ENCODE measurements around the gene MSX1. TPM values are rescaled to one million over a fixed set of nuclear protein-coding genes. Genes with fewer than 3 reads are reported as not detected.
A peak's percentile ranks its signal among the peaks of the same experiment; 100 is the strongest.

Gene MSX1
- total and polyA plus RNA-seq, 12 donors, result 1.8 to 30.3 (median 7.2) TPM

DNA sequence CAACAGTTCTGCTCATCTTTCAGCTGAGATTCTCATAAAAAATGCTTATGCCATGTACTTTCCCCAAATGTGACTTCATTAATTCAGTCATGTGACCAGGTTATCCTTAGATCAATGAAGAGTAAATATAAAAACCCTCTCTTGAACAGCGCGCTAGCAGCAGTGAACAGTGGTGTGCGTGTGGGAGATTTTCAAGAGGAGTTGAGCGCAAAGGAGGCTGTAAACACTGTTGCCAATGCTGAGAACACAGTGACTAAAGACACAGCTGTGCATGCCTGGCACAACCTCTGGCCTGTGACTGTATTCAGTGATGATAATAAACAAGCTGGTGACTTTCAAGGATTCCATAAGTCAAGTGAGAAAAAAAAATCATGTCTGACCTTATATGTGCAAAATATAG, 25.1 kb downstream of the MSX1 start:
- TF ChIP-seq, protein P1, sequence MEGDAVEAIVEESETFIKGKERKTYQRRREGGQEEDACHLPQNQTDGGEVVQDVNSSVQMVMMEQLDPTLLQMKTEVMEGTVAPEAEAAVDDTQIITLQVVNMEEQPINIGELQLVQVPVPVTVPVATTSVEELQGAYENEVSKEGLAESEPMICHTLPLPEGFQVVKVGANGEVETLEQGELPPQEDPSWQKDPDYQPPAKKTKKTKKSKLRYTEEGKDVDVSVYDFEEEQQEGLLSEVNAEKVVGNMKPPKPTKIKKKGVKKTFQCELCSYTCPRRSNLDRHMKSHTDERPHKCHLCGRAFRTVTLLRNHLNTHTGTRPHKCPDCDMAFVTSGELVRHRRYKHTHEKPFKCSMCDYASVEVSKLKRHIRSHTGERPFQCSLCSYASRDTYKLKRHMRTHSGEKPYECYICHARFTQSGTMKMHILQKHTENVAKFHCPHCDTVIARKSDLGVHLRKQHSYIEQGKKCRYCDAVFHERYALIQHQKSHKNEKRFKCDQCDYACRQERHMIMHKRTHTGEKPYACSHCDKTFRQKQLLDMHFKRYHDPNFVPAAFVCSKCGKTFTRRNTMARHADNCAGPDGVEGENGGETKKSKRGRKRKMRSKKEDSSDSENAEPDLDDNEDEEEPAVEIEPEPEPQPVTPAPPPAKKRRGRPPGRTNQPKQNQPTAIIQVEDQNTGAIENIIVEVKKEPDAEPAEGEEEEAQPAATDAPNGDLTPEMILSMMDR (IDR thresholded peaks at IDR 0.05), result no peak
- TF ChIP-seq POLR2A (IDR thresholded peaks at IDR 0.05), result no peak
- Histone ChIP-seq H3K9me3 (replicated peaks in 1 of 3) (no peaks in the 10 kb centered on the region), H3K27me3 (peaks cover 10% of the 10 kb centered on the region), H3K36me3 (replicated peaks in 1 of 2) (no peaks in the 10 kb centered on the region), H3K4me3 (no peak overlapping the region), H3K4me1 (replicated peaks in 1 of 2) (no peaks in the 10 kb centered on the region), H3K27ac (no peak overlapping the region)
- no peak for DNase-seq
- 90 to 100% (median 95%) methylated on average over 4 of the region's 4 CpGs for WGBS, 4 donors
- intact Hi-C loops (cut with DNase I), result no loop called here

DNA sequence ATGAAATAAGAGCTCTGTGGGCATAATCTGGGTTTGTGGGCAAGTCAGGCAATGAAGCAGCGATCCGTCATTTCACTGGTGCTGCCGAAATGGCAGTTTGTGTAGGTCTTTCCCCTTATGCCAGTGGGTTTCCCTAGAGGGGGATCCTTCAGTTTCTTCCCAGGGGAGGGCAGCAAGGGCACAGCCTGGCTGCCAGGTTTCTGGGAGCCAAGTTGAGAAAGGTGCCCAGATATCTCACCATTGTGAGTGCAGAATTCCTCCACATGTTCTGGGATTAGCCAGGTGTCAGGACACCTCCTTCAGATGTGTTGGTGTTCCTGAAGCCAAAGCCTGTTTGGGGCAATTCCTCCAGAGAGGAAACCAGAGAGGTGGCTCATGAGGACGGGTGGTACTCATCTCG, 28.0 kb downstream of the MSX1 start:
- intact Hi-C loops (cut with DNase I), result no loop called here
- no peak overlapping the region for H3K4me3 ChIP-seq
- peaks cover 10% of the 10 kb centered on the region for H3K27me3 ChIP-seq
- no peak for DNase-seq
- no peaks in the 10 kb centered on the region for H3K9me3 ChIP-seq (replicated peaks in 1 of 3)
- 64 to 79% (median 71%) methylated on average over 3 to 5 of the region's 5 CpGs for WGBS, 4 donors
- H3K36me3 ChIP-seq (replicated peaks in 1 of 2), result no peaks in the 10 kb centered on the region
- H3K4me1 ChIP-seq (replicated peaks in 1 of 2), result no peaks in the 10 kb centered on the region
- no peak overlapping the region for H3K27ac ChIP-seq
- TF ChIP-seq POLR2A (IDR thresholded peaks at IDR 0.05), result no peak
- TF ChIP-seq, protein P1 (IDR thresholded peaks at IDR 0.05), result no peak

DNA sequence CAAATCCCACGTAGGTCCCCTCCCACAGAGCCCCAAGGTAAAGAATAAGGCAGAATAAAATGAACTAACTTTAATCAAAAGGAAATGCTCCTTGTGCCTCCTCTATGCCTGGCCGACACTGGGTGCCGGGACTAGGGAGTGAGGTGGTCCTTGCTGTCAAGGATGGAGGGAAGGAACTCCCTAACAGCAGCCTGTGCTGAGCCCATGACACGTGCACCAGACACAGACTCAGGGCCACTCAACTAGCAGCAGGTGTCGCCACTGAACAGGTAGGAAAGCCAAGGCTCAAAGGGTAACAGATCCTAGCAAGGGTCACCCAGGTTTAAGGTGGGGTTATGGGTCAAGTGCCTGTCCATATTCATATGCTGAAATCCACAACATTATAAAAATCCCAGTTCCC, 29.2 kb downstream of the MSX1 start:
- Histone ChIP-seq H3K4me3 (no peak overlapping the region), H3K4me1 (replicated peaks in 1 of 2) (no peaks in the 10 kb centered on the region), H3K36me3 (replicated peaks in 1 of 2) (no peaks in the 10 kb centered on the region), H3K9me3 (replicated peaks in 1 of 3) (no peaks in the 10 kb centered on the region), H3K27me3 (peaks cover 6% of the 10 kb centered on the region), H3K27ac (no peak overlapping the region)
- DNase-seq, result peak in 1 of 7 donors; percentile 3
- TF ChIP-seq, protein P1 (IDR thresholded peaks at IDR 0.05), result no peak
- intact Hi-C loops (cut with DNase I), result no loop called here
- 74 to 86% (median 82%) methylated on average over 5 of the region's 5 CpGs for WGBS, 4 donors

DNA sequence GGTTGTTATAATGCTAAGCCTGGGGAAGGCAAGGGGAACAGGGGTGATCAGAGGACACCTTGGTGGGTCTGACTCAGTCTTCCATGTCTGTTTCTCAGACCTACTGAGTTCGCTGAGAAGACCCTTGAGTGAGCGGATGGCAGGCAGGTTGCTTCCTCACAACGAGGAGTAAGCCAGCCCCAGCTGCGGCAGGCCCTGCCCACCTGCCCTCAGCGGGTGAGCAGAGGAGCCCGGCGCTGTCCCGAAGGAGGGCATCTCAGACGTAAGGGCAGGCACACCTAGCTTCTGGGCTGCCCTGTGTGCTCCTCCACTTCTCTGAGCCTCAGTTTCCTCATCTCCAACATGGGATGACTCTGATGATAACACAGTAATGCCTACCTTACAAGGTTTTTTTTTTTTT, 30.3 kb downstream of the MSX1 start:
- DNase-seq, result peak in 1 of 7 donors; percentile 15
- no peak for TF ChIP-seq POLR2A (IDR thresholded peaks at IDR 0.05)
- TF ChIP-seq, protein P1 (IDR thresholded peaks at IDR 0.05), result no peak
- Histone ChIP-seq H3K9me3 (replicated peaks in 1 of 3) (no peaks in the 10 kb centered on the region), H3K4me1 (replicated peaks in 1 of 2) (no peaks in the 10 kb centered on the region), H3K27ac (no peak overlapping the region), H3K36me3 (replicated peaks in 1 of 2) (no peaks in the 10 kb centered on the region), H3K27me3 (peaks cover 6% of the 10 kb centered on the region), H3K4me3 (no peak overlapping the region)
- 75 to 85% (median 80%) methylated on average over 9 of the region's 9 CpGs for WGBS, 4 donors
- intact Hi-C loops (cut with DNase I), result no loop called here
